OCI-LY3 (cell line): Measurements from ENCODE around the gene CFAP74.

Source experiments
- EZH2phosphoT487 ChIP-seq: fragments of 200-600 bp; shearing (Covaris generic); IDR thresholded peaks from 2 replicates; pipeline ENCODE4 v1.6.1; 2018; ENCODE audit warnings: antibody characterized with exemption, mixed run types, low read depth
- TF ChIP-seq, protein P1 (sequence below): fragments of 200-600, 300-600 bp; sonication (generic); IDR thresholded peaks from 2 replicates; pipeline ENCODE4 v1.5.1; 2014; ENCODE audit warnings: antibody characterized with exemption, low read length, low read depth

DNA sequence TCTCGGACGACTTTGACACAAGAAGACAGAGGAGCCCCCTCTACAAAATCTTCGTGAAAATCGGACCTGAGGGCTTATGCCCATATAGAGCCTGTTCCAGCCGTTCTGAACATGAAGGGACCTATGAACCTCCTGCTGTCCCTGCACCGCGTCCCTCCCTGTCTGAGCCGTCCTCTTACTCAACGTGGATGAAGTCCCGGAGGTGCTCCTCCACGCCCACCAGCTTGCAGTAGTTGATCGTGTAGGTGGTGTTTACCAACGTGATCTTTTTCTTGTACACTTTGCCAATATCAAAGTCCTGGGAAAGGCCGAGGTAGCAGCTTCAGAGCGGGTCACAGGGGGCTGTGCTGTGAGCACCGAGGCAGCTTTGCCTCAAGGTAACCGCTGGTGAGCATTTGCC lies 40.0 kb downstream of the CFAP74 start:
- TF ChIP-seq, protein P1, sequence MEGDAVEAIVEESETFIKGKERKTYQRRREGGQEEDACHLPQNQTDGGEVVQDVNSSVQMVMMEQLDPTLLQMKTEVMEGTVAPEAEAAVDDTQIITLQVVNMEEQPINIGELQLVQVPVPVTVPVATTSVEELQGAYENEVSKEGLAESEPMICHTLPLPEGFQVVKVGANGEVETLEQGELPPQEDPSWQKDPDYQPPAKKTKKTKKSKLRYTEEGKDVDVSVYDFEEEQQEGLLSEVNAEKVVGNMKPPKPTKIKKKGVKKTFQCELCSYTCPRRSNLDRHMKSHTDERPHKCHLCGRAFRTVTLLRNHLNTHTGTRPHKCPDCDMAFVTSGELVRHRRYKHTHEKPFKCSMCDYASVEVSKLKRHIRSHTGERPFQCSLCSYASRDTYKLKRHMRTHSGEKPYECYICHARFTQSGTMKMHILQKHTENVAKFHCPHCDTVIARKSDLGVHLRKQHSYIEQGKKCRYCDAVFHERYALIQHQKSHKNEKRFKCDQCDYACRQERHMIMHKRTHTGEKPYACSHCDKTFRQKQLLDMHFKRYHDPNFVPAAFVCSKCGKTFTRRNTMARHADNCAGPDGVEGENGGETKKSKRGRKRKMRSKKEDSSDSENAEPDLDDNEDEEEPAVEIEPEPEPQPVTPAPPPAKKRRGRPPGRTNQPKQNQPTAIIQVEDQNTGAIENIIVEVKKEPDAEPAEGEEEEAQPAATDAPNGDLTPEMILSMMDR = no peak
- TF ChIP-seq EZH2phosphoT487 = no peak
